HEK293 (cell line): ENCODE results near the gene GJD3.

ENCODE experiments used
- CTCF ChIA-PET: fragments of 350-600 bp; formaldehyde crosslinking; extraction: SDS; loops from one replicate; lab custom pipeline; 2021; ENCODE audit warnings: antibody characterized with exemption; lab: Yijun Ruan, JAX
- POLR2A ChIA-PET: fragments of 300-600 bp; formaldehyde crosslinking; extraction: SDS; loops from one replicate; lab custom pipeline; 2020; ENCODE audit warnings: antibody characterized with exemption, inconsistent platforms; lab: Yijun Ruan, JAX
- H3K27ac ChIP-seq: fragments of 200-500 bp; sonication (Bioruptor generic); 2 replicates; pipeline ENCODE4 v1.5.1; 2014; ENCODE audit warnings: low read depth, low read length, control low read depth, inconsistent platforms; ENCODE audit errors: extremely low read depth
- H3K36me3 ChIP-seq, 2 experiments: fragments of 200-500 bp in 1 of 2; sonication (Bioruptor generic) in 1 of 2; 1 replicate in 1 of 2; 2 replicates in 1 of 2; pipeline ENCODE4 v1.5.1; 2014 to 2017; ENCODE audit warnings: inconsistent platforms in 2 of 2, low read length in 2 of 2; ENCODE audit not compliant: control insufficient read depth in 2 of 2, insufficient read depth in 1 of 2
- H3K4me1 ChIP-seq: fragments of 200-500 bp; sonication (Bioruptor generic); 2 replicates; pipeline ENCODE4 v1.5.1; 2014; ENCODE audit warnings: mild to moderate bottlenecking, low read length, inconsistent platforms; ENCODE audit not compliant: control insufficient read depth, insufficient read depth
- H3K4me3 ChIP-seq: 2 replicates; pipeline ENCODE4 v1.5.1; 2011; ENCODE audit warnings: low read depth, mild to moderate bottlenecking, control low read depth, low read length, moderate library complexity
- H3K9me3 ChIP-seq: fragments of 200-500 bp; sonication (Bioruptor generic); 2 replicates; pipeline ENCODE4 v1.5.1; 2014; ENCODE audit warnings: low read depth, low read length, inconsistent platforms; ENCODE audit not compliant: control insufficient read depth, insufficient read depth
- ATF2 ChIP-seq: fragments of 450-650 bp; formaldehyde crosslinking; IDR thresholded peaks from 2 replicates; pipeline ENCODE4 v1.5.1; 2016; ENCODE audit warnings: missing biosample characterization, missing genetic modification characterization, low read depth
- BCL11B ChIP-seq: fragments of 450-650 bp; formaldehyde crosslinking; IDR thresholded peaks from 2 replicates; pipeline ENCODE4 v1.5.1; 2016; ENCODE audit warnings: low read depth, missing biosample characterization, missing genetic modification characterization
- KLF9 ChIP-seq: fragments of 450-650 bp; formaldehyde crosslinking; IDR thresholded peaks from 2 replicates; pipeline ENCODE4 v1.5.1; 2016; ENCODE audit warnings: missing biosample characterization, missing genetic modification characterization, low read depth
- PRDM1 ChIP-seq: fragments of 450-650 bp; formaldehyde crosslinking; IDR thresholded peaks from 2 replicates; pipeline ENCODE4; 2016; ENCODE audit warnings: missing biosample characterization, missing genetic modification characterization
- ZFP3 ChIP-seq: fragments of 450-650 bp; formaldehyde crosslinking; IDR thresholded peaks from 2 replicates; pipeline ENCODE4 v1.5.1; 2016; ENCODE audit warnings: low read depth, missing biosample characterization, missing genetic modification characterization
- ZNF10 ChIP-seq: fragments of 450-650 bp; formaldehyde crosslinking; IDR thresholded peaks from 2 replicates; pipeline ENCODE4 v1.5.1; 2017; ENCODE audit warnings: missing biosample characterization, missing genetic modification characterization
- ZNF121 ChIP-seq: fragments of 450-650 bp; formaldehyde crosslinking; IDR thresholded peaks from 2 replicates; pipeline ENCODE4 v1.5.1; 2016; ENCODE audit warnings: missing biosample characterization, missing genetic modification characterization
- ZNF23 ChIP-seq: fragments of 450-650 bp; formaldehyde crosslinking; IDR thresholded peaks from 2 replicates; pipeline ENCODE4 v1.5.1; 2016; ENCODE audit warnings: missing biosample characterization, missing genetic modification characterization, borderline replicate concordance
- ZNF248 ChIP-seq: fragments of 450-650 bp; formaldehyde crosslinking; IDR thresholded peaks from 2 replicates; pipeline ENCODE4 v1.5.1; 2017; ENCODE audit warnings: missing biosample characterization, missing genetic modification characterization
- ZNF423 ChIP-seq: fragments of 450-650 bp; formaldehyde crosslinking; IDR thresholded peaks from 2 replicates; pipeline ENCODE4 v1.5.1; 2016; ENCODE audit warnings: missing biosample characterization, missing genetic modification characterization
- ZNF473 ChIP-seq: fragments of 450-650 bp; formaldehyde crosslinking; IDR thresholded peaks from 2 replicates; pipeline ENCODE4 v1.5.1; 2017; ENCODE audit warnings: missing biosample characterization, missing genetic modification characterization
- ZNF623 ChIP-seq: fragments of 450-650 bp; formaldehyde crosslinking; IDR thresholded peaks from 2 replicates; pipeline ENCODE4 v1.5.1; 2016; ENCODE audit warnings: missing biosample characterization, missing genetic modification characterization
- ZNF830 ChIP-seq: fragments of 450-650 bp; IDR thresholded peaks from 2 replicates; pipeline ENCODE4 v1.5.0; 2018; ENCODE audit warnings: missing biosample characterization, missing genetic modification characterization, low read depth, mild to moderate bottlenecking, moderate library complexity
- TF ChIP-seq, protein P1 (sequence below): fragments of 450-650 bp; formaldehyde crosslinking; IDR thresholded peaks from 2 replicates; pipeline ENCODE4 v1.5.1; 2016; ENCODE audit warnings: missing biosample characterization, missing genetic modification characterization

Gene GJD3

GRCh38 chr17:40340880-40341807, 23.4 kb downstream of the GJD3 start (continued):
- peak; percentile 83 for TF ChIP-seq ATF2 (tag by site-specific recombination)
- TF ChIP-seq ZNF423 = no peak
- TF ChIP-seq ZNF830 (tag by site-specific recombination) = no peak
- TF ChIP-seq ZNF23 (tag by site-specific recombination) = no peak
- TF ChIP-seq BCL11B (tag by site-specific recombination) = no peak
- no peak for TF ChIP-seq KLF9 (tag by site-specific recombination)
- TF ChIP-seq ZNF473 = no peak
- TF ChIP-seq ZFP3 (tag by site-specific recombination) = no peak
- TF ChIP-seq, protein P1, sequence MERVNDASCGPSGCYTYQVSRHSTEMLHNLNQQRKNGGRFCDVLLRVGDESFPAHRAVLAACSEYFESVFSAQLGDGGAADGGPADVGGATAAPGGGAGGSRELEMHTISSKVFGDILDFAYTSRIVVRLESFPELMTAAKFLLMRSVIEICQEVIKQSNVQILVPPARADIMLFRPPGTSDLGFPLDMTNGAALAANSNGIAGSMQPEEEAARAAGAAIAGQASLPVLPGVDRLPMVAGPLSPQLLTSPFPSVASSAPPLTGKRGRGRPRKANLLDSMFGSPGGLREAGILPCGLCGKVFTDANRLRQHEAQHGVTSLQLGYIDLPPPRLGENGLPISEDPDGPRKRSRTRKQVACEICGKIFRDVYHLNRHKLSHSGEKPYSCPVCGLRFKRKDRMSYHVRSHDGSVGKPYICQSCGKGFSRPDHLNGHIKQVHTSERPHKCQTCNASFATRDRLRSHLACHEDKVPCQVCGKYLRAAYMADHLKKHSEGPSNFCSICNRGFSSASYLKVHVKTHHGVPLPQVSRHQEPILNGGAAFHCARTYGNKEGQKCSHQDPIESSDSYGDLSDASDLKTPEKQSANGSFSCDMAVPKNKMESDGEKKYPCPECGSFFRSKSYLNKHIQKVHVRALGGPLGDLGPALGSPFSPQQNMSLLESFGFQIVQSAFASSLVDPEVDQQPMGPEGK (tag by site-specific recombination) = peak; percentile 96
- TF ChIP-seq PRDM1 (tag by site-specific recombination) = no peak

GRCh38 chr17:40340327-40340726, 24.2 kb downstream of the GJD3 start:
- POLR2A ChIA-PET = interaction anchor here (1.0 to 2.0 kb wide), 6 partner anchors 12 to 52 kb away, joined by 3 to 15 read pairs (median 8); no protein-coding TSS in a partner anchor
- H3K27ac ChIP-seq = no peak overlapping the region
- H3K9me3 ChIP-seq = no peaks in the 10 kb centered on the region
- peaks cover 25% of the 10 kb centered on the region for H3K4me1 ChIP-seq
- CTCF ChIA-PET = interaction anchor here (0.7 to 2.1 kb wide), 5 partner anchors 13 to 38 kb away, joined by 3 to 7 read pairs (median 4); no protein-coding TSS in a partner anchor
- H3K4me3 ChIP-seq = no peak overlapping the region
- TF ChIP-seq ZNF121 (tag by site-specific recombination) = no peak
- peak; percentile 99 for TF ChIP-seq ZNF623 (tag by site-specific recombination)
- H3K36me3 ChIP-seq = peaks cover 0 to 4% of the 10 kb centered on the region in 2 experiments; a peak in 2 of 3 replicates

DNA sequence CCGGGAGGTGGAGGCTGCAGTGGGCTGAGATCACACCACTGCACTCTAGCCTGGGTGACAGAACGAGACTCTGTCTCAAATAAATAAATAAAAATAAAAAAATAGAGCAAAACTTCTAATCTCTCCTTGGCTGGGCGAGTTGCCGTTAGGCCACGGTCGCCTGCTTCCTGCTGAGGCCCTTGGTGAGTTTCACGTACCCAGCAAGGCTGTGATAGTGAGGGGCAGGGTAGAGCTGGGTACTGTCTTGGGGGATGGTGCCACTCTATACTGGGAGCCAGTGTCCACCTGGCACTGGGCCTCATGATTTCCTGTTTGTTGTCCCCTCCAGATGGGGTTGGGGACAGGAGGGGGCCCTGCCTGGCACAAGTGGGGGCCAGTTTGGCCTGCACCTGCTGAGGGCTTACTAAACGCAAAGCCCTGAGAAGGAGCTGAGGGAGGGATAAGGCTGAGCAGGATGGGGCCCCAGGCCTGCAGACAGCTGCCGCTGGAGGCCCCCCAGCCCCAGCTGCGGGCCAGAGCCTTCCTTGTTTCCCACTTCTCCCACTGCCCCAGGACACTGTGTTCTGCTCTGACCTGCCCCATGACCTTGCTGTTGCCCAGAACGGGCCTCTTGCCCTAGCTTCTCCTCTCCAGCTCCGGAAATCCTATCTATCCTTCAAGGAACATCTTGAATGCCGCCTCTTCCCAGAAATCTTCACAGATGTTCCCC, 25.4 kb downstream of the GJD3 start:
- POLR2A ChIA-PET = interaction anchor here (0.5 to 1.6 kb wide), 2 partner anchors 13 to 40 kb away, joined by 3 to 5 read pairs; no protein-coding TSS in a partner anchor
- CTCF ChIA-PET = interaction anchor here (0.7 to 1.1 kb wide), 7 partner anchors 12 to 146 kb away, joined by 3 to 4 read pairs (median 3); no protein-coding TSS in a partner anchor
- Histone ChIP-seq H3K4me1 (peaks cover 20% of the 10 kb centered on the region), H3K36me3 (peaks cover 0 to 4% of the 10 kb centered on the region in 2 experiments; a peak in 2 of 3 replicates), H3K4me3 (no peak overlapping the region), H3K27ac (no peak overlapping the region), H3K9me3 (no peaks in the 10 kb centered on the region)
- TF ChIP-seq ZNF248 (tag by site-specific recombination) (no peak), ZNF10 (tag by site-specific recombination) (0 out of 2 replicates have a peak, but pooled peaks have one; percentile 44)
- TF ChIP-seq, protein P1 (tag by site-specific recombination) = 0 out of 2 replicates have a peak, but pooled peaks have one; percentile 11
